GM12878 (cell line): ENCODE data around the gene ARMC9. TPM values are rescaled to one million over a fixed set of nuclear protein-coding genes. Genes with fewer than 3 reads are reported as not detected.

Source experiments
- ATAC-seq: fragments of 200-7000 bp; cut with Tn5 transposase; 3 replicates; pipeline ENCODE4 v1.9.1; 2020; ENCODE audit warnings: mild to moderate bottlenecking, moderate library complexity
- BruUV-seq: library from RNA; stranded (reverse); fragments of 400-500 nt; replicated peaks from 2 replicates; lab custom pipeline; 2021; lab: Mats Ljungman, UMichigan
- CTCF ChIA-PET: fragments of 300-600 bp; sonication (Branson Sonifier 250); formaldehyde crosslinking; extraction: SDS; loops from one replicate; lab custom pipeline; 2021; ENCODE audit warnings: inconsistent platforms; lab: Yijun Ruan, JAX
- POLR2A ChIA-PET: fragments of 350-600 bp; formaldehyde crosslinking; extraction: SDS; loops from one replicate; lab custom pipeline; 2021; ENCODE audit warnings: inconsistent platforms; lab: Charles Lee
- RAD21 ChIA-PET: fragments of 300-600 bp; sonication (Branson Sonifier 250); formaldehyde crosslinking; loops from one replicate; lab custom pipeline; 2023; ENCODE audit warnings: antibody characterized with exemption; ENCODE audit not compliant: unreplicated experiment; lab: Charles Lee
- SMC1A ChIA-PET: fragments of 300-600 bp; sonication (Branson Sonifier 250); formaldehyde crosslinking; loops from one replicate; lab custom pipeline; 2023; ENCODE audit not compliant: unreplicated experiment, uncharacterized antibody; lab: Charles Lee
- DNase-seq: peaks from one replicate; pipeline ENCODE4 v3.0.0-alpha.2; 2011; ENCODE audit warnings: low read depth, low spot score
- FAIRE-seq: peaks from 3 replicates; lab custom pipeline; 2011; peaks lifted over from hg19 to GRCh38; lab: Jason Lieb, UNC
- H2AFZ ChIP-seq: 2 replicates; pipeline ENCODE4 v1.6.0; 2011; ENCODE audit warnings: low read depth, low read length, control low read depth; ENCODE audit not compliant: control insufficient read depth
- H3K27ac ChIP-seq: 2 replicates; pipeline ENCODE4 v1.5.1; 2011; ENCODE audit warnings: control low read depth; ENCODE audit not compliant: control insufficient read depth, insufficient read depth
- H3K27me3 ChIP-seq, 2 experiments: replicated peaks in 1 of 2; 2 replicates each; pipeline versions ENCODE4 v1.6.0 to v1.6.1; 2011; ENCODE audit warnings: low read length in 1 of 2; ENCODE audit not compliant: control insufficient read depth in 2 of 2, insufficient read depth in 2 of 2
- H3K36me3 ChIP-seq, 2 experiments: 2 replicates each; pipeline ENCODE4 v1.5.1; 2011; ENCODE audit warnings: low read length in 1 of 2; ENCODE audit not compliant: control insufficient read depth in 2 of 2, insufficient read depth in 2 of 2
- H3K4me1 ChIP-seq: 2 replicates; pipeline ENCODE4 v1.6.1; 2011; ENCODE audit warnings: mild to moderate bottlenecking, low read length, moderate library complexity, mixed read lengths; ENCODE audit not compliant: control insufficient read depth, insufficient read depth
- H3K4me2 ChIP-seq: 2 replicates; pipeline ENCODE4 v1.6.0; 2011; ENCODE audit warnings: control low read depth; ENCODE audit not compliant: control insufficient read depth, insufficient read depth
- H3K4me3 ChIP-seq: fragments of 200-600 bp; sonication (generic); 2 replicates; pipeline ENCODE4 v1.5.1; 2016
- H3K79me2 ChIP-seq: 2 replicates; pipeline ENCODE4 v1.6.0; 2011; ENCODE audit warnings: low read length; ENCODE audit not compliant: control insufficient read depth, insufficient read depth
- H3K9ac ChIP-seq: 2 replicates; pipeline ENCODE4 v1.8.0; 2011; ENCODE audit warnings: low read length, control low read depth, mixed read lengths; ENCODE audit not compliant: control insufficient read depth, insufficient read depth
- H3K9me3 ChIP-seq: replicated peaks from 3 replicates; pipeline ENCODE4 v1.5.1; 2011; ENCODE audit warnings: mild to moderate bottlenecking, low read length; ENCODE audit not compliant: control insufficient read depth, insufficient read depth
- H4K20me1 ChIP-seq: 2 replicates; pipeline ENCODE4 v1.6.0; 2011; ENCODE audit not compliant: control insufficient read depth, insufficient read depth
- ATF7 ChIP-seq: fragments of 450-650 bp; IDR thresholded peaks from 2 replicates; pipeline ENCODE4 v1.6.1; 2016; ENCODE audit warnings: low read depth, mild to moderate bottlenecking
- CHD1 ChIP-seq: IDR thresholded peaks from 2 replicates; pipeline ENCODE4 v1.6.1; 2012; ENCODE audit warnings: low read depth, low read length, improper control_type of control experiment
- MTA2 ChIP-seq: fragments of 450-650 bp; IDR thresholded peaks from 2 replicates; pipeline ENCODE4 v1.6.1; 2016; ENCODE audit warnings: low read depth, mild to moderate bottlenecking, moderate library complexity
- POU2F2 ChIP-seq: IDR thresholded peaks from 3 replicates; pipeline ENCODE4 v1.6.1; 2011; ENCODE audit warnings: low read depth, mild to moderate bottlenecking, low read length, borderline replicate concordance
- RUNX3 ChIP-seq: IDR thresholded peaks from 2 replicates; pipeline ENCODE4 v1.6.1; 2012; ENCODE audit warnings: low read length, inconsistent platforms
- ZNF24 ChIP-seq: fragments of 450-650 bp; IDR thresholded peaks from 2 replicates; pipeline ENCODE4 v1.6.1; 2017; ENCODE audit warnings: antibody characterized with exemption, mild to moderate bottlenecking
- WGBS: methylation state at CpG from one replicate; pipeline ENCODE4 v1.1.6; 2016; ENCODE audit warnings: low lambda C conversion rate; ENCODE audit not compliant: insufficient replicate concordance, insufficient coverage; ENCODE audit errors: missing lambda C conversion rate; 5-methylcytosine and 5-hydroxymethylcytosine counted together
- in situ Hi-C: fragments of 300-500 bp; cut with MboI; formaldehyde crosslinking; loops from 9 replicates; pipeline ENCODE4 v1.14.3; 2018; ENCODE audit warnings: mixed read lengths
- intact Hi-C: fragments of 100-400 bp; cut with micrococcal nuclease; formaldehyde crosslinking; loops from one replicate; pipeline ENCODE4 v1.14.2; 2022; ENCODE audit not compliant: unreplicated experiment
- polyA plus RNA-seq, 11 experiments: library from polyadenylated mRNA; depleted of rRNA in 4 of 11; unstranded in 6 of 11; stranded (reverse) in 5 of 11; fragments of >200 nt; fragmentation: Nextera tagmentation in 4 of 11; fragmentation: Illumina TruSeq in 1 of 11; extraction: Ambion mirVana in 4 of 11; extraction: Trizol in 1 of 11; gene quantifications; 1 replicate in 1 of 11; 2 replicates in 10 of 11; pipeline versions ENCODE4 v1.2.1 to v1.2.3, GENCODE V29; 2011 to 2016; ENCODE audit warnings: inconsistent platforms in 2 of 11, missing spikeins in 2 of 11, low read depth in 1 of 11
- total RNA-seq, 4 experiments: library from RNA; depleted of rRNA in 3 of 4; stranded (reverse); fragments of >200 nt in 3 of 4; fragmentation: Illumina TruSeq in 1 of 4; extraction: Trizol in 1 of 4; gene quantifications; 2 replicates each; pipeline versions ENCODE4 v1.2.1 to v1.2.3, GENCODE V29; 2013 to 2021
- TF ChIP-seq, protein P1 (sequence below): IDR thresholded peaks from 2 replicates; pipeline ENCODE4 v1.6.1; 2011; ENCODE audit warnings: mild to moderate bottlenecking, low read depth, low read length, moderate library complexity; ENCODE audit not compliant: insufficient replicate concordance
- TF ChIP-seq, protein P2 (sequence below): fragments of 450-650 bp; IDR thresholded peaks from 2 replicates; pipeline ENCODE4 v1.6.1; 2016; ENCODE audit warnings: mild to moderate bottlenecking

Gene ARMC9
- total and polyA plus RNA-seq, 10 of the 15 experiments (the other 5 are each of a cell fraction or from before 2014, with no cell fraction given) = 3.8 to 21.8 (median 10.4) TPM

DNA sequence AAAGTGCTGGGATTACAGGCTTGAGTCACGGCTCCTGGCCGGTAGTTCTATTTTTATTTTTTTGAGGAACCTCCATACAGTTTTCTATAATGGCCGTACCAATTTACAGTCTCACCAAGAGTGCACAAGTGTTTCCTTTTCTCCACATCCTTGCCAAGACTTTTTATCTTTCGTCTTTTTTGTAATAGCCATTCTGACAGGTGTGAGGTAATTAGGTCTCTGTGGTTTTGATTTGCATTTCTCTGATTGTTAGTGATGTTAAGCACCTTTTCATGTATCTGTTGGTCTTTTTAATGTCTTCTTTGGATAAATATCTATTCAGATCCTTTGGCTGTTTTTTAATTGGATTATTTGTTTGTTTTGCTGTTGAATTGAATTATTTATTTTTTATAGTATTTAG lies 9.3 kb downstream of the ARMC9 start:
- no peak overlapping the region for H3K4me3 ChIP-seq

GRCh38 chr2:231210782-231211181 lies 12.4 kb downstream of the ARMC9 start:
- Histone ChIP-seq H3K4me1 (no peaks in the 10 kb centered on the region; the same call in 1 of the 2 replicates), H3K4me2 (no peak overlapping the region), H2AFZ (no peak overlapping the region), H3K27ac (no peak overlapping the region), H3K9me3 (no peaks in the 10 kb centered on the region), H3K79me2 (no peaks in the 10 kb centered on the region), H3K27me3 (no peaks in the 10 kb centered on the region), H3K36me3 (peaks cover 1 to 5% of the 10 kb centered on the region in 2 experiments; a peak in 2 of 4 replicates), H3K9ac (no peak overlapping the region), H3K4me3 (no peak overlapping the region), H4K20me1 (no peaks in the 10 kb centered on the region)
- no peak for ATAC-seq
- no peak for TF ChIP-seq ZNF24
- TF ChIP-seq, protein P1, sequence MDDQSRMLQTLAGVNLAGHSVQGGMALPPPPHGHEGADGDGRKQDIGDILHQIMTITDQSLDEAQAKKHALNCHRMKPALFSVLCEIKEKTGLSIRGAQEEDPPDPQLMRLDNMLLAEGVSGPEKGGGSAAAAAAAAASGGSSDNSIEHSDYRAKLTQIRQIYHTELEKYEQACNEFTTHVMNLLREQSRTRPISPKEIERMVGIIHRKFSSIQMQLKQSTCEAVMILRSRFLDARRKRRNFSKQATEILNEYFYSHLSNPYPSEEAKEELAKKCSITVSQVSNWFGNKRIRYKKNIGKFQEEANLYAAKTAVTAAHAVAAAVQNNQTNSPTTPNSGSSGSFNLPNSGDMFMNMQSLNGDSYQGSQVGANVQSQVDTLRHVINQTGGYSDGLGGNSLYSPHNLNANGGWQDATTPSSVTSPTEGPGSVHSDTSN = no peak
- DNase-seq = no peak
- ChIA-PET CTCF (interaction anchor here (1.3 kb wide), 1 partner anchor 106 kb away, joined by 3 read pairs; no protein-coding TSS in a partner anchor), POLR2A (interaction anchor here (1.2 kb wide), 1 partner anchor 8 kb away, joined by 3 read pairs; no protein-coding TSS in a partner anchor), RAD21 (no interaction called here), SMC1A (interaction anchor here (1.1 to 1.2 kb wide), 2 partner anchors 9 to 11 kb away, joined by 3 to 4 read pairs; no protein-coding TSS in a partner anchor)
- BruUV-seq = no TSS peak
- in situ Hi-C loops (no loop called here), intact Hi-C loops (no loop called here)
- FAIRE-seq = no peak
- 77% methylated on average over 3 of the region's 3 CpGs for WGBS

More for the DNA sequence above, 9.3 kb downstream of the ARMC9 start:
- no peak overlapping the region for H3K27ac ChIP-seq
- H2AFZ ChIP-seq = no peak overlapping the region
- DNase-seq (no peak), FAIRE-seq (no peak), ATAC-seq (peak; percentile 60)
- in situ Hi-C loops (no loop called here), intact Hi-C loops (no loop called here)
- no peaks in the 10 kb centered on the region for H4K20me1 ChIP-seq
- BruUV-seq = no TSS peak
- no peaks in the 10 kb centered on the region for H3K9me3 ChIP-seq
- H3K36me3 ChIP-seq = peaks cover 0 to 5% of the 10 kb centered on the region in 2 experiments; a peak in 3 of 4 replicates
- SMC1A ChIA-PET = no interaction called here
- no peaks in the 10 kb centered on the region; the same call in 1 of the 2 replicates for H3K4me1 ChIP-seq
- H3K4me2 ChIP-seq = no peak overlapping the region
- RAD21 ChIA-PET = no interaction called here
- no peaks in the 10 kb centered on the region for H3K79me2 ChIP-seq
- no peak overlapping the region for H3K9ac ChIP-seq
- POLR2A ChIA-PET = no interaction called here
- TF ChIP-seq POU2F2 (peak; percentile 25; the same call in 1 of the 3 replicates), CHD1 (no peak), MTA2 (peak; percentile 74), ATF7 (peak; percentile 71), RUNX3 (peak; percentile 58; the same call in 1 of the 2 replicates)
- TF ChIP-seq, protein P2, sequence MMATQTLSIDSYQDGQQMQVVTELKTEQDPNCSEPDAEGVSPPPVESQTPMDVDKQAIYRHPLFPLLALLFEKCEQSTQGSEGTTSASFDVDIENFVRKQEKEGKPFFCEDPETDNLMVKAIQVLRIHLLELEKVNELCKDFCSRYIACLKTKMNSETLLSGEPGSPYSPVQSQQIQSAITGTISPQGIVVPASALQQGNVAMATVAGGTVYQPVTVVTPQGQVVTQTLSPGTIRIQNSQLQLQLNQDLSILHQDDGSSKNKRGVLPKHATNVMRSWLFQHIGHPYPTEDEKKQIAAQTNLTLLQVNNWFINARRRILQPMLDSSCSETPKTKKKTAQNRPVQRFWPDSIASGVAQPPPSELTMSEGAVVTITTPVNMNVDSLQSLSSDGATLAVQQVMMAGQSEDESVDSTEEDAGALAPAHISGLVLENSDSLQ = peak; percentile 33; the same call in 1 of the 2 replicates
- CTCF ChIA-PET = no interaction called here
- H3K27me3 ChIP-seq = no peaks in the 10 kb centered on the region
- 85% methylated on average over 4 of the region's 4 CpGs for WGBS
